Stimulated activated CD4-positive, alpha-beta T cell treated with anti-CD3 and anti-CD28 coated beads, TNF-alpha, amount 100 ng/mL, for 24 hours (primary cell): ENCODE measurements around the gene FCRL6.

Experiments used
- DNase-seq, 3 experiments: peaks; one replicate each; pipeline ENCODE4 v3.0.0-alpha.2; 2020; ENCODE audit warnings: low read depth in 3 of 3

FCRL6 gene

GRCh38 chr1:159862557-159862956 is 60.4 kb downstream of the FCRL6 start, which contains the start of gene VSIG8:
Gene VSIG8, minus strand, starts transcription at chr1:159862657. Its CDS starts 136 bp downstream, at chr1:159862521.
- DNase-seq = no peak

- DNase-seq = no peak
These were observed 62.1 kb downstream of the FCRL6 start for GRCh38 chr1:159864262-159864661.
